Naive thymus-derived CD8-positive, alpha-beta T cell (primary cell): Measurements from ENCODE around the gene ADGRG7. TPM values are rescaled to one million over a fixed set of nuclear protein-coding genes. Genes with fewer than 3 reads are reported as not detected.
A peak's percentile ranks its signal among the peaks of the same experiment; 100 is the strongest.

ENCODE experiments used
- ATAC-seq, 2 donors: fragments of 150-1000 bp; cut with Tn5 transposase in 1 of 2; sonication (Bioruptor Pico), chemical (Tn5 transposase) in 1 of 2; 1 replicate in 1 of 2; 2 replicates in 1 of 2; pipeline ENCODE4 v1.10.0; 2021; ENCODE audit warnings: mild to moderate bottlenecking in 2 of 2, moderate library complexity in 2 of 2
- POLR2A ChIA-PET: fragments of 350-600 bp; sonication (Branson Sonifier 250); formaldehyde crosslinking; loops from one replicate; lab custom pipeline; 2021; ENCODE audit warnings: antibody characterized with exemption; lab: Charles Lee
- DNase-seq, 10 donors: peaks; one replicate each; pipeline versions ENCODE4 v3.0.0 to v3.0.0-alpha.2; 2020 to 2022
- H3K27ac Mint-ChIP-seq, 10 donors: one replicate each; pipeline ENCODE4 v1.8.0; 2020 to 2022; ENCODE audit warnings: mild to moderate bottlenecking in 10 of 10, mixed read lengths in 10 of 10, moderate library complexity in 4 of 10, inconsistent platforms in 1 of 10
- H3K27me3 Mint-ChIP-seq, 5 donors: one replicate each; pipeline ENCODE4 v1.8.0; 2021 to 2022; ENCODE audit warnings: mixed read lengths in 5 of 5
- H3K36me3 Mint-ChIP-seq, 3 donors: one replicate each; pipeline ENCODE4 v1.8.0; 2020 to 2022; ENCODE audit warnings: mixed read lengths in 3 of 3, mild to moderate bottlenecking in 2 of 3, inconsistent platforms in 1 of 3
- H3K4me1 Mint-ChIP-seq, 4 donors: one replicate each; pipeline ENCODE4 v1.8.0; 2021 to 2022; ENCODE audit warnings: mixed read lengths in 4 of 4
- H3K4me3 Mint-ChIP-seq, 10 donors: one replicate each; pipeline ENCODE4 v1.8.0; 2020 to 2022; ENCODE audit warnings: mild to moderate bottlenecking in 10 of 10, mixed read lengths in 10 of 10, moderate library complexity in 6 of 10, inconsistent platforms in 1 of 10
- H3K9me3 Mint-ChIP-seq, 9 donors: one replicate each; pipeline ENCODE4 v1.8.0; 2020 to 2022; ENCODE audit warnings: mixed read lengths in 9 of 9, mild to moderate bottlenecking in 3 of 9, inconsistent platforms in 1 of 9, moderate library complexity in 1 of 9
- polyA plus RNA-seq, 3 donors: library from polyadenylated mRNA; unstranded; fragments of 300-500 nt; fragmentation: Illumina TruSeq; gene quantifications; one replicate each; pipeline ENCODE4 v1.2.3, GENCODE V29; 2021
- total RNA-seq, 8 experiments: library from RNA in 2 of 8; stranded (reverse) in 2 of 8; gene quantifications; one replicate each; pipeline ENCODE4 v1.2.3 and lab custom pipeline; 2021 to 2026

The ADGRG7 gene
- total and polyA plus RNA-seq, 5 experiments from 2014 or later = not detected

DNA sequence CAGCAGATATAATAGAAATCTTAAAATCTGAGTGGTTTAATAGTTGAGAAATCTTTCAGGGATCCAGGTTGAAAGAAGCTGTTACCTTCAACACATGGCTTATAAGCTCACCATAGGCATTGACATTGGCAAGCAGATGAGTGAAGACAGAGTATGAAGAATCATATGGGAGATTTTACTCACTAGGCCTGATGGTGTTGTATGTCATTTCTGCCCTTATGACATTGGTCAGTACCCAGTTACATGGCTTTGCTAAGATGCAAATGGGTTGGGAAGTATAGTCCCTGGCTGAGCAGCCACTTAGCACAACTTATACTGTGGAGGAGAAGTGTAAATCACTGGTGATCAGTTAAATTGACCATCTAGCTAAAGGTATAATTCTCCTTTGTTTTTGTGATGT lies 105.8 kb downstream of the ADGRG7 start:
- Mint-ChIP-seq H3K27me3 (no peaks in the 10 kb centered on the region), H3K4me3 (peak overlapping the region in 1 of 10 donors; percentile 2), H3K36me3 (peaks cover 18 to 69% (median 25%) of the 10 kb centered on the region in 3 donors), H3K27ac (peak overlapping the region in 1 of 10 donors; percentile 4), H3K4me1 (peaks cover 40 to 73% (median 69%) of the 10 kb centered on the region in 4 donors), H3K9me3 (no peaks in the 10 kb centered on the region)
- DNase-seq (no peak), ATAC-seq (no peak)
- POLR2A ChIA-PET = no interaction called here

DNA sequence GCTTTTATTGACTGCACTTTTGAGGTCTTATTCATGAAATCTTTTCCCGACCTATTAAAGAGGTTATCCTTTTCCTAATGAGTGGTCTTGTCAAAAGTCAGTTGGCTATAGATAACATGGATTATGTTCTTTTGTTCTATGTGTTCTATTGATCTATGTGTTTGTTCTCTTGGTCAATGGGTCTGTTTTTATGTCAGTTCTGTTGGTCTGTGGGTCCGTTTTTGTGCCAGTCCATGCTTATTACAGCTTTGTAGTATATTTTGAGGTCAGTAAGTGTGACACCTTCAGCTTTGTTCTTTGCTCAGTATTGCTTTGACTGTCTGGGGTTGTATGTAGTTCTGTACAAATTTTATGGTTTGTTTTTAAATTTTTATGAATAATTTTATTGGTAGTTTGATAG lies 107.7 kb downstream of the ADGRG7 start:
- Mint-ChIP-seq H3K9me3 (no peaks in the 10 kb centered on the region), H3K27me3 (no peaks in the 10 kb centered on the region), H3K36me3 (peaks cover 23 to 86% (median 31%) of the 10 kb centered on the region in 3 donors), H3K27ac (peak overlapping the region in 4 of 10 donors; percentile 4 to 67 (median 52)), H3K4me1 (peaks cover 34 to 56% (median 52%) of the 10 kb centered on the region in 4 donors), H3K4me3 (peak overlapping the region in 5 of 10 donors; percentile 1 to 26 (median 18))
- POLR2A ChIA-PET = no interaction called here
- no peak for DNase-seq
- ATAC-seq = no peak

DNA sequence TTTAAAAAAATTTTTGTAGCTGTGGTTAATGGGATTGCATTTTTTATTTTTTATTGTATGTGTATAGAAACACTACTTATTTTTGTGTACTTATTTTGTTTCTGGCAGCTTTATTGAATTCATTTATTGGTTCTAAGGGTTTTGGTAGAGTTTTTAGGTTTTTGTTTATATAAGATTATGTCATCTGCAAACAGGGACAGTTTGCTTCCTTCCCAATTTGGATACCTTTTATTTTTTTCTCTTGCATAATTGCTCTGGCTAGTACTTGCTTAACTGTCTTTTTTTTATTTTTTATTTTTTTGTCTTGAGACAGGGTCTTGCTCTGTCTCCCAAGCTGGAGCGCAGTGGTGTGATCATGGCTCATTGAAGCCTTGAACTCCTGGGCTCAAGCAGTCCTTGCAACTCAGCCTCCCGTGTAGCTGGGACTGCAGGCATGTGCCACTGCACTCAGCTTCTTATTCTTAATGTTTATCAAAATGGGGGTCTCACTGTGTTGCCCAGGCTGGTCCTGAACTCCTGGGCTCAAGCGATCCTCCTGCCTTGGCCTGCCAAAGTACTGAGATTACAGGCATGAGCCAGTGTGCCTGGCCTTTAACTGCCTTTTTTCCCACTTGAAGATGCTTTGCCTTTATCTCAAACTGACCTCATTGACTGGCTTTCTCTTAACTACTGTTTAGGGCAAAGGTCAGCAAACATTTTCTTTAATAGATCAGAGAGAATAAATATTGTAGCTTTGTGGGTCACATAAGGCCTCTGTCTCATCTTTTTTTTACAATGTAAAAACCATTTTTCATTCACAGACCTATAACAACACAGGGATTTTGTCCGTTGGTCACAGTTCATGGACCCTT lies 108.5 kb downstream of the ADGRG7 start:
- peak overlapping the region in 3 of 10 donors; percentile 5 to 33 (median 22) for H3K4me3 Mint-ChIP-seq
- H3K27me3 Mint-ChIP-seq = no peaks in the 10 kb centered on the region
- no peaks in the 10 kb centered on the region for H3K9me3 Mint-ChIP-seq
- POLR2A ChIA-PET = no interaction called here
- ATAC-seq = no peak
- H3K27ac Mint-ChIP-seq = peak overlapping the region in 2 of 10 donors; percentile 67 to 69
- H3K4me1 Mint-ChIP-seq = peaks cover 29 to 48% (median 44%) of the 10 kb centered on the region in 4 donors
- peaks cover 28 to 91% (median 31%) of the 10 kb centered on the region in 3 donors for H3K36me3 Mint-ChIP-seq
- DNase-seq = no peak

DNA sequence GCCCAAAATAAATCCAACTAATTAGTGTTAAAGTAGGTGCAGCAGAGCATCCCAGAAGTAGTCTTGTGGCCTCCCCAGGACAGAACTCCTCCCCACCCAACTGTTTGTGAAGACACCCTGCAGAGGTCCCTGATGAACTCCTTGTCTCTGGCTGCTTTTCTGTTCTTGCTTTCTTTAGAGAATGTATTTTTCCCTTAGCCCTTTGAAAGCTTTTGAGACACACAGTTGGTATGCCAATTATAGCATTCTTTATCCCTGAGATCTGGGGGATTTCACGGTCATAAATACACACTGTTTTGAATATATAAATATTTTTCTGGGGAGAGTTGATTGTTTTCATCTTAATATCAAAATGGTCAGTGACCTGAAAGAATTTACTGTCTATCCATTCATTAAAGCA lies 109.7 kb downstream of the ADGRG7 start:
- ATAC-seq (no peak), DNase-seq (no peak)
- no peaks in the 10 kb centered on the region for H3K9me3 Mint-ChIP-seq
- H3K36me3 Mint-ChIP-seq = peaks cover 23 to 92% (median 28%) of the 10 kb centered on the region in 3 donors
- no peaks in the 10 kb centered on the region for H3K27me3 Mint-ChIP-seq
- H3K27ac Mint-ChIP-seq = peak overlapping the region in 1 of 10 donors; percentile 67
- H3K4me3 Mint-ChIP-seq = no peak overlapping the region
- peaks cover 24 to 42% (median 35%) of the 10 kb centered on the region in 4 donors for H3K4me1 Mint-ChIP-seq
- POLR2A ChIA-PET = no interaction called here

DNA sequence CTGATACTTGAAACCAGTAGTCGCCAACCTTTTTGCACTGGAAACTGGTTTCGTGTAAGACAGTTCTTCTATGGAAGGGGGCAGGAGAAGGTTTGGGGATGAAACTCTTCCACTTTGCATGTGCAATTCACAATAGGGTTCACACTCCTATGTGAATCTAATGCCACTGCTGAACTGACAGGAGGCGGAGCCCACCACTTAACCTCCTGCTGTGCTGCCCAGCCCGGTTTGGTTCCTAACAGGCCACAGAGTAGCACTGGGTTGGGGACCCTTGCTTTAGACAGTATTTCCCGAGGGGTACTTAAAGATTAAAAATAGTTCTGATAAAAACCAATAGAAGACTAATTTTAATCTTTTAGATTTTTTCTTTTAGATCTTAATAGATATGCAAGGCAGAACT lies 111.0 kb downstream of the ADGRG7 start:
- no peak overlapping the region for H3K27ac Mint-ChIP-seq
- peaks cover 19 to 30% (median 26%) of the 10 kb centered on the region in 4 donors for H3K4me1 Mint-ChIP-seq
- DNase-seq = no peak
- H3K9me3 Mint-ChIP-seq = no peaks in the 10 kb centered on the region
- ATAC-seq = no peak
- peaks cover 18 to 84% (median 21%) of the 10 kb centered on the region in 3 donors for H3K36me3 Mint-ChIP-seq
- H3K4me3 Mint-ChIP-seq = no peak overlapping the region
- H3K27me3 Mint-ChIP-seq = no peaks in the 10 kb centered on the region
- POLR2A ChIA-PET = no interaction called here

DNA sequence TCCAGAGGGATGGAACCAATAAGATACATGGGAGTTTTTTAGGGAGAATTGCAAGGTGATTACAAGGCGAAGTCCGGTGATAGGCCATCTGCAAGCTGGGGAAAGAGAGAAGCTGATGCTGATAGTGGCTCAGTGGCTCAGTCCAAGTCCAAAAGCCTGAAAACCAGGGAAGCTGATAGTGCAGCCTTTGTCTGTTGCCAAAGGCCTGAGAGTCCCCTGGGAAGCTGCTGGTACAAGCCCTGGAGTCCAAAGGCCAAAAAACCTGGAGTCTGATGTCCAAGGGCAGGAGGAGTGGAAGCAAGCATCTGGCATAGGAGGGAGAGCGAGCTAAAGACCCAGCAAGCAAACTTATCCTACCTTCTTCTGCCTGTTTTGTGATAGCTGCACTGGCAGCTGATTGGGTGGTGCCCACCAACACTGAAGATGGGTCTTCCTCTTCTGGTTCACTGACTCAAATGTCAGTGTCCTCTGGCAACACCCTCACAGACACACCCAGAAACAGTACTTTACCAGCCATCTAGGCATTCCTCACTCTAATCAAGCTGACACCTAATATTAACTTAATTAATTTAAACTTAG lies 116.6 kb downstream of the ADGRG7 start:
- no peaks in the 10 kb centered on the region for H3K27me3 Mint-ChIP-seq
- DNase-seq = no peak
- H3K4me3 Mint-ChIP-seq = no peak overlapping the region
- peaks cover 11 to 26% (median 18%) of the 10 kb centered on the region in 4 donors for H3K4me1 Mint-ChIP-seq
- H3K36me3 Mint-ChIP-seq = peaks cover 12 to 78% (median 16%) of the 10 kb centered on the region in 3 donors
- ATAC-seq = no peak
- POLR2A ChIA-PET = no interaction called here
- H3K9me3 Mint-ChIP-seq = no peaks in the 10 kb centered on the region
- H3K27ac Mint-ChIP-seq = peak overlapping the region in 4 of 10 donors; percentile 1 to 81 (median 12)

DNA sequence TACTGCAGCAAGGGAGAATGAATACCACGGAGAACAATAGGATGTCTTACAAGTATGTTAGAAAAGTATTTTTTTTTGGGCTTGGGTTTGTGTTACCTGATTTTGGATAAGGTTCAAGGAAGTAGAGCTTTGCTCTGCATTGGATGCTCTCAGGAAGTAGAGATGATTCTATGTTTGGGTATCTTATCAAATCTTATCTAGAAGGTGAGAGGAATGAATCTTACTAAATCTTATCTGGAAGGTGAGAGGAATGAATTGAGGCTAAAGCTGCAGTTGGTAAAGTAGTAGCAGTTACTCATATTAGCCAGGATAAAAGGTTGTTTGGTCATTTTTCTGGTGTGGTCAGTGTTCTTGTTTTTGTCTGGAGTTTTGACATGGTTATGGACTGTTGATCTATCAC lies 117.3 kb downstream of the ADGRG7 start:
- Mint-ChIP-seq H3K4me3 (no peak overlapping the region), H3K36me3 (peaks cover 6 to 76% (median 14%) of the 10 kb centered on the region in 3 donors), H3K9me3 (no peaks in the 10 kb centered on the region), H3K4me1 (peaks cover 9 to 26% (median 18%) of the 10 kb centered on the region in 4 donors), H3K27ac (peak overlapping the region in 5 of 10 donors; percentile 9 to 55 (median 19)), H3K27me3 (no peaks in the 10 kb centered on the region)
- no peak for DNase-seq
- no peak for ATAC-seq
- POLR2A ChIA-PET = interaction anchor here (1.6 kb wide), 1 partner anchor 17 kb away, joined by 4 read pairs; no protein-coding TSS in a partner anchor

DNA sequence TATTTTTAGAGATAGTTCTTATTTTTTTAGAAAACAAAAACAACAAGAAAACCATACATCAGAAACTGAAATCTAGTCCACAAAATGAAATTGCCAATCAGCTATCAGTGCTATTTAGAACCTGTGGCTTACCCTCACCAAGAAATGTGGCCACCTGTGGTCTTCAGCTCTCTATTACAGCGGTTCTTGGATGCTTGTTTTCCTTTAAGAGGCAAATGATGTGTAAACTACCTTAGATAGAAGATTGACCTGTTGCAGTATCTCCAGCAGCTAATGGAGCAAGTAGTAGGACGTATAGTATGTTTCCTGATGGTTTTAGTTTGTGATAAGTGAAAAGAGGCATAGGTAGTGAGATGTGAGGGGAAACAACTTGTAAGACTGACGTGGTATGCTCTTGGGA lies 121.1 kb downstream of the ADGRG7 start:
- no peaks in the 10 kb centered on the region for H3K9me3 Mint-ChIP-seq
- peaks cover 10 to 25% (median 19%) of the 10 kb centered on the region in 4 donors for H3K4me1 Mint-ChIP-seq
- H3K27ac Mint-ChIP-seq = no peak overlapping the region
- DNase-seq = no peak
- no peaks in the 10 kb centered on the region for H3K27me3 Mint-ChIP-seq
- ATAC-seq = no peak
- POLR2A ChIA-PET = no interaction called here
- no peak overlapping the region for H3K4me3 Mint-ChIP-seq
- H3K36me3 Mint-ChIP-seq = peaks cover 12 to 80% (median 15%) of the 10 kb centered on the region in 3 donors

DNA sequence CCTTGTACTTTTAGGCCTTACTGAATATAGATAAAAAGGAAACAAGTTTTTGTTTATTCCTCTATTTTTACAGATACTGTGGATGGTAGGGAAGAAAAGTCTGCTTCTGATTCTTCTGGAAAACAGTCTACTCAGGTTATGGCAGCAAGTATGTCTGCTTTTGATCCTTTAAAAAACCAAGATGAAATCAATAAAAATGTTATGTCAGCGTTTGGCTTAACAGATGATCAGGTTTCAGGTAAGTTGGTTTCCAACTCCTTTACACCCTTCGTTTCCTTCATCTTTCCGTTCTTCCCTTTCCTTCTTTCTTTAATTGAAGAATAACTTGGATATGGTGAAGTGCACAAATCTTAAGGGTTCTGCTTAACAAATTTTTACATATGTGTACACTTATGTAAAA lies 123.0 kb downstream of the ADGRG7 start:
- no peak overlapping the region for H3K4me3 Mint-ChIP-seq
- ATAC-seq (no peak), DNase-seq (no peak)
- H3K36me3 Mint-ChIP-seq = peaks cover 17 to 82% (median 23%) of the 10 kb centered on the region in 3 donors
- H3K27me3 Mint-ChIP-seq = no peaks in the 10 kb centered on the region
- H3K27ac Mint-ChIP-seq = no peak overlapping the region
- peaks cover 0 to 12% (median 8%) of the 10 kb centered on the region in 4 donors for H3K4me1 Mint-ChIP-seq
- no peaks in the 10 kb centered on the region for H3K9me3 Mint-ChIP-seq
- POLR2A ChIA-PET = no interaction called here

DNA sequence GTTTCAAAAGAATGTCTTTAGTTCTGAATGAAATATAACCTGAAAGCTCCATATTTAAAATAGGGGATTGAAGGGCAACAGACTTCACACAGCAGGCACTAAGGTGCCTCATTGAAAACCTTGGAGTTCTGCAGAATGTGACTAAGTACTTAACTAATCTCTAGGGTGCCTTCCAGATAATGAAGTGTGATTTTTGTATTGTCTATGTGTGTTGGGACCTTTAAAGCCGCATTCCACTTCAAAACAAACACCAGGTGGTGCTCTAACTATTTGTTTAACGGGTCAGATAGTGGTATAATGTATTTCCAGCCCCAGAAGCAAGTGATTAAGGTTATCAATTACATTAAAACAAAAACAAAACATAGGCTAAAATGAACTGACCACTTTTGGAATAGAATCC lies 127.9 kb downstream of the ADGRG7 start:
- ATAC-seq = no peak
- peak in 1 of 10 donors; percentile 6 for DNase-seq
- H3K4me1 Mint-ChIP-seq = peaks cover 0 to 6% (median 5%) of the 10 kb centered on the region in 4 donors
- no peak overlapping the region for H3K27ac Mint-ChIP-seq
- peaks cover 10 to 87% (median 26%) of the 10 kb centered on the region in 3 donors for H3K36me3 Mint-ChIP-seq
- POLR2A ChIA-PET = no interaction called here
- no peak overlapping the region for H3K4me3 Mint-ChIP-seq
- H3K9me3 Mint-ChIP-seq = no peaks in the 10 kb centered on the region
- no peaks in the 10 kb centered on the region for H3K27me3 Mint-ChIP-seq

DNA sequence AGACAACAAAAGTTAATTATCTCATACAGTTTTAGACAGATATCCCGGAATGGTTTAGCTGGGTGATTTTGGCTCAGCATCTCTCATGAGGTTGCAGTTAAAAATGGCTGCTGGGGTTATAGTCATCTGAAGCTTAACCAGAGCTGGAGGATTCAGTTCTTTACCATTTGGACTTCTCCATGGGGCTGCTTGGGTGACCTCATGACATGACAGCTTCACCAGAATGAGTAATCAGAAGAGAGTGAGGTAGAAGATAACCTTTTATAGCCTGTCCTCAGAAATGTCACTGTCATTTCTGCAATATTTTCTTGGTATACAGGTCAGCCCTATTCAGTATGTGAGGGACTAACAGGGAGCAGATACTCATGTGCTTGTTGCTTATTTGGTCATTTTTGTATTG lies 130.8 kb downstream of the ADGRG7 start:
- POLR2A ChIA-PET = no interaction called here
- Mint-ChIP-seq H3K4me1 (peaks cover 0 to 6% (median 2%) of the 10 kb centered on the region in 4 donors), H3K27ac (no peak overlapping the region), H3K9me3 (no peaks in the 10 kb centered on the region), H3K36me3 (peaks cover 6 to 87% (median 24%) of the 10 kb centered on the region in 3 donors), H3K4me3 (no peak overlapping the region), H3K27me3 (no peaks in the 10 kb centered on the region)
- DNase-seq (no peak), ATAC-seq (no peak)

DNA sequence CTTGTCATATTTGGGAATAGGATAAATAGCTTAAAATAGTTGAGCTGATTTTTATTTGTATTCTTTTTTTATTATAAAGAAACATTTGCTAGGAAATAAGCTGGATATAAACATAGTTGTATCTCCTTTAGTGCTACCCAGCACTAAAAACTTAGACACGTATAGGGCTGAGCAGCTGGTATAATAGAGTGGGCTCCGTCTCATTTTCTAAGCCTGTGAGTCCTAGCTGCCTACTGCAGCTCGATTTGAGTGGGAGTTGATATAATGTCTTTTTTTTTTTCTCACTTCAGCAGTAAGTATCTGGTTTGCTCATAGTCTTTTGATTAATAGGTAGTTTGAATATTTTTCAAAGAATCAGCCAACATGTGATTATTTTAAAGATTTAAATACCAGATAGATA lies 134.1 kb downstream of the ADGRG7 start:
- ATAC-seq (no peak), DNase-seq (no peak)
- no peaks in the 10 kb centered on the region for H3K4me1 Mint-ChIP-seq
- H3K36me3 Mint-ChIP-seq = peaks cover under 1 to 88% (median 25%) of the 10 kb centered on the region in 3 donors
- POLR2A ChIA-PET = no interaction called here
- no peak overlapping the region for H3K27ac Mint-ChIP-seq
- H3K9me3 Mint-ChIP-seq = no peaks in the 10 kb centered on the region
- no peak overlapping the region for H3K4me3 Mint-ChIP-seq
- no peaks in the 10 kb centered on the region for H3K27me3 Mint-ChIP-seq

DNA sequence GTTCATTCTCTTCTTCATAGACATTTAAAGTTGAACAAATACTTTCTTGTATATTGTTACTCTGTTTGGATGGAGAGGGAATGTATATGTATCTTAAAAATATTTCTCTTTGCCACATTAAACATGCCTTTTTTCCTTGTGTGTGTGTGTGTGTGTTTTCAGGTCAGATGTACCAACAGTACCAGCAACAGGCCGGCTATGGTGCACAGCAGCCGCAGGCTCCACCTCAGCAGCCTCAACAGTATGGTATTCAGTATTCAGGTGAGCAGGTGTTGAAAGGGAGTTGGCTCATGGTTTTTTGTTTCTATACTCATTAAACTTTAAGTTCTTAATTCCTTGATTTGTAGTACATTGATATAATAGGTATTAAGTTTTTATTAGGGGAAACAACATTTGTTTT lies 135.3 kb downstream of the ADGRG7 start:
- Mint-ChIP-seq H3K9me3 (no peaks in the 10 kb centered on the region), H3K27me3 (no peaks in the 10 kb centered on the region), H3K4me1 (no peaks in the 10 kb centered on the region), H3K27ac (peak overlapping the region in 3 of 10 donors; percentile 38 to 57 (median 50)), H3K36me3 (peaks cover 6 to 90% (median 28%) of the 10 kb centered on the region in 3 donors), H3K4me3 (no peak overlapping the region)
- POLR2A ChIA-PET = no interaction called here
- ATAC-seq (no peak), DNase-seq (no peak)
